Activated CD8-positive, alpha-beta memory T cell treated with anti-CD3 and anti-CD28 coated beads, Interleukin-2, amount 50 U/mL, for 48 hours (primary cell): Measurements from ENCODE around the gene UBE2L3.
"Not testable (repeated sequence)": the region's sequence is repeated elsewhere in the genome, so short reads cannot be mapped to it uniquely, and the experiment has no call there.

Source experiments
- DNase-seq: peaks from one replicate; pipeline ENCODE4 v3.0.0-alpha.2; 2020

Gene UBE2L3

GRCh38 chr22:21605887-21606564 is 38.5 kb downstream of the UBE2L3 start:
- DNase-seq: no peak

GRCh38 chr22:21606775-21607174 is 39.3 kb downstream of the UBE2L3 start:
- no peak for DNase-seq

DNA sequence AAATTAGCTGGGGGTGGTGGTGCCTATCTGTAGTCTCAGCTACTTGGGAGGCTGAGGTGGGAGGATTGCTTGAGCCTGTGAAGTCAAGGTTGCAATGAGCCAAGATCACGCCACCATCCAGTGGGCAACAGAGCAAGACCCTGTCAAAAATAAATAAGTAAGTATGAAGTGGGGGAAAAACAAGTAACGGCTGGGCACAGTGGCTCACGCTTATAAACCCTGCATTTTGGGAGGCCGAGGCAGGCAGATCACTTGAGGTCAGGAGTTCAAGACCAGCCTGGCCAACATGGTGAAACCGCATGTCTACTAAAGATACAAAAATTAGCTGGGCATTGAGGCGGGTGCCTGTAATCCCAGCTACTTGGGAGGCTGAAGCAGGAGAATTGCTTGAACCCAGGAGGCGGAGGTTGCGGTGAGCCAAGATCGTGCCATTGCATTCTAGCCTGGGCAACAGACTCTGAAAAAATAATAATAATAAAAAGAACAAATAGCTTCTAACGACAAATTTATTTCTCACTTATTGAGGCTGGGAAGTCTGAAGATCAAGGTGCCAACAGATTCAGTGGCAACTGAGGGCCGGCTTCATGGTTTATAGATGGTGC is 42.1 kb downstream of the UBE2L3 start:
- not testable (repeated sequence) for DNase-seq

GRCh38 chr22:21611210-21611977 is 43.9 kb downstream of the UBE2L3 start:
- no peak for DNase-seq

DNA sequence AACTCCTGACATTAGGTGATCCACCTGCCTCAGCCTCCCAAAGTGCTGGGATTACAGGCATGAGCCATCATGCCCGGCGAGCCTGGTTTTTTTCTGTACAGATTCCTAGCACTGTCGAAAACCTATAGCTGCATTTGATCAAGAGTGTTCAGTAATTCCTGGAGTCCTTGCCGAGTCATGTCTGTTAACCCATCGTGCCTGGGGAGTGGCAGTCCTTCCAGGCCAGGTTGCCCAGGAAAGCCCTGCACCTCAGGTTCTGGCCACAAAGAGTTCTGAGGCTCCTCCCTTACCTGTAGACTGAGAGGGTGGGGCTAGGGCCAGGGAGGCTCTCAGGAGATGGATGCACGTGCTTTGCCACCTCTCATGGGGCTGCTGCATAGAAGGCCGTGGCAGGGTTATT is 45.3 kb downstream of the UBE2L3 start:
- no peak for DNase-seq

DNA sequence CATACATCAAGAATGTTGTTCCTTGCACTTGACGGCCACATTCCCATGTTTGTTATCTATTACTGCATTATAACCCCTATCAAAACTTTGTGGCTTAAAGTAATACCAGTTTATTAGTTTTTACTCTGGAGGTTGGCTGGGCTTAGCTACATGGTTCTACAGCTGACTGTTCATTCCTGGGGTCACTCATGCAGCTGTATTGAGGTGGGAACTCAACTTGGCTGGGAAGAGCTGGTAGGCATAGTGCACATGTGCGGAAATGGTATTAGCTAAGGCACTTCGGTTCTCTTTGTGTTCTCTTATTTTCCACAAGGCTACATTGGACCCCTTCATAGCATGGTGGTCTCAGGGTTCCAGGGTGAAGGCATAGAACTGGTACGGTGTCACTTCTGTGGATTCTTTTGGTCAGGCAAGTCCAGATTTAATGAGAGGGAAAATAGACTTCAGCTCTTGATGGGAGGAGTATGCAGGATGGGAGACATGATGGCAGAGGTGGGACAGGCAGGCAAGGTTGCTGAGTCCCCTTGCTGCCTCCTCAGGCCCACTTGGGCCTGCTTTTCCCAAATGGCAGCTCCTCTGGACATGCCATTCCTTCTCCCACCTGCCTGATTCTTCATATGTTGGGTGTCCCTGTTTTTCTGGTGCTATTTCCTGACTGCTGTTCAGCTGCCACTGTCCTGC is 46.2 kb downstream of the UBE2L3 start:
- no peak for DNase-seq

- DNase-seq: no peak
Observed at GRCh38 chr22:21615731-21616130, 48.2 kb downstream of the UBE2L3 start.

DNA sequence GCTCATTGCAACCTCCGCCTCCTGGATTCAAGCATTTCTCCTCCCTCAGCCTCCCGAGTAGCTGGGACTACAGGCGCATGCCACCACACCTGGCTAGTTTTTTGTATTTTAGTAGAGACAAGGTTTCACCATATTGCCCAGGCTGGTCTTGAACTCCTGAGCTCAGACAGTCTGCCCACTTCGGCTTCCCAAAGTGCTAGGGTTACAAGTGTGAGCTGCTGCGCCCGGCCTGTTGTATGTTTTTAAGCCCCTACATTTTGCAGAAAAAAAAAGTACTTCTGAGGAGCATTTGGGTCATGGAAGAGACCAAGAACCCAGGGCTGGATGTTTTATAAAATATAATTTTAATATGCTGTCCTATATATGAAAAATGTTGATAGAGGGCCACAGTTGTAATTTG is 49.8 kb downstream of the UBE2L3 start:
- not testable (repeated sequence) for DNase-seq

DNA sequence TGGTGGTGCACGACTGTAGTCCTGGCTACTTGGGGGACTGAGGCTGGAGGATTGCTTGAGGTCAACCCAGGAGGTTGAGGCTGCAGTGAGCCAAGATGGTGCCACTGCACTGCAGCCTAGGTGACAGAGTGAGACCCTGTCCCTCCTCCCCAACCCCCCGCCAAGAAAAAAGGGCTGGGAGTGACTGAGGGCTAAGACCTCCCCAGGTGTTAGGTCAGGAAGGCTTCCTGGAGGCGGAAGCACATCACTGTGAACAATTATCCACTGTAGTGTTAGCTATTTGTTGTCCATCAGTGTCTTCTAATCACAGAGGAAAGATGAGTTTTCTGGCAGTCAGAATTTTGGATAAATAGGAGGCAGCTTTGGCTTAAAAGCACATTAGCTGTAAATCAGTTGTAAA is 53.5 kb downstream of the UBE2L3 start:
- no peak for DNase-seq

DNA sequence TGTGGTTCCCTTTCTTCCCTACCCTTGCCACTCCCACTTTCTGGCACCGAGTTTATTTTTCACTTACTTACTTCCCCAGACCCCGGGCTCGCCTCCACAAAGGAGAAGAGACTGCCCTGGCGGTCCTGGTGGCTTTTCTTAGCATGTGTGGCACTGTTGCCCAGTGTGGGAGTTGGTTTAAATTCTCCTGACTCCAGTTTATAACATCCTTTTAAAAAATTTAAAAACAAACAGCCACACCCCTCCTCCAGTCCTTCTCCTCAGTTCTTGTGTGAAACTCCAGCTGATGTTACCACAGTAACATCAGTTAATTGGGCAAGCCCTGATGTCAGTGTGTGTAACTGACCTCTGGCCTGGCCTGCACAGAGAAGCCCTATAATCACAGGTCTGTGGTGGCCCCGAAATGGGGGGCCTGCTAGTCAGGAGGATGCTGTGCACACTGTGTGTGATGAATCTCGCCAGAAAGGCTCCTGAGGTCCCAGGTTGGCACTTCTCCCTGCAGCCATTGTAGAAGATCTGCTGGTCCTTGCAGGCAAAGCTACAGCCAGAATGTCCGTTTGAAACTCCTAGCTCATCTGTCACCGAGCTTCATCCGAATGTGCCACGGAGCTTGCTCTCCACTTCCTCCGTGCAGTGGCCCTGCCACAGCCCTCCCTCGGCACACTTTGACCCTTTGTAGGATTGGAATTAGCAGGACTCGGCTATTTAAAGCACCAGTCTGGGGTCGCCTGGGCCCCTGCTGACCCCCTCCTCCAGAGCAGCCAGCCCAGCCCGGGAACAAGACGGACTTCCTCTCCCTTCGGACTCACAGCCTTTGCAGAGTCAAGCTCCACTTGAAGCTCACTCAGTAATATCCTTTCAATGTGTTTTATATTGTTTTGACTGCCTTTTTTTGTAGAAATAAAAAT is 54.8 kb downstream of the UBE2L3 start:
- DNase-seq: no peak

DNA sequence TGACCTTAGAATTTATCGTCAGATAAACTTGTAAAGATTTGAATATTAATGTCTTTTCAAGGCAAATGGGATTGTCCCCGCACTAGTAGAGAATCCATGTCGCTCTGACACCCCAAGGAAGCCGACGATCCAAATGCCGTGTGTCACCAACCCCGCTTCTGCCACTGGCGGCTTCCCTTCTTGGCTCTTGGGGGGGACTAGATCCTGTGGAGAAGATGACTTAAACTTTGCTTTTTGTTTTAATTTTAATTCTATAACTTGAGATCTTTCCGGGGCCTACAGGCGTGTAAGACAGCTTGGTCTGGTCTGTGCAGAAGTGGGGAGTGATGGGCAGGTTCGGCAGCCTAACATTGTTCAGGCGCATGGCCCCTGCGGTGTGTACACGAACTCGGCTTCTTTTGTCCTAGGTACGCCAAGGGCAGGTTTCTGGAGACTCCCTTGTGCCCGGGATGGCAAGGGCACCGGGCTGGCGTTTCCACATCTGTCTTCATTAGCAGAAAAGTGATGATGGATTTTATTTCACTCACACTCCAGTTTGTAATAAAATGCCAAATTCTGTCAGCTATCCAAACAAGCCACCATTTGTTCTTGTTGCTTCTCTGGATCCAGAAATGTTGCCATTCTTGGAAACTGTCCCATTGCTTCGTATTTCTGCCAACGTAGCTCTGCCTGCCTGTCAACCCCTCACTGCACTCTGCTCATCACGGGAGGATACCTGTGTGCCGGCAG is 55.6 kb downstream of the UBE2L3 start:
- DNase-seq: no peak

GRCh38 chr22:21623648-21623970 is 56.1 kb downstream of the UBE2L3 start:
- no peak for DNase-seq

GRCh38 chr22:21624120-21624879 is 56.8 kb downstream of the UBE2L3 start:
- DNase-seq: peak; percentile 87

- no peak for DNase-seq
Observed at GRCh38 chr22:21624880-21625791, 57.6 kb downstream of the UBE2L3 start.

GRCh38 chr22:21626073-21626734 is 58.7 kb downstream of the UBE2L3 start:
- DNase-seq: no peak

DNA sequence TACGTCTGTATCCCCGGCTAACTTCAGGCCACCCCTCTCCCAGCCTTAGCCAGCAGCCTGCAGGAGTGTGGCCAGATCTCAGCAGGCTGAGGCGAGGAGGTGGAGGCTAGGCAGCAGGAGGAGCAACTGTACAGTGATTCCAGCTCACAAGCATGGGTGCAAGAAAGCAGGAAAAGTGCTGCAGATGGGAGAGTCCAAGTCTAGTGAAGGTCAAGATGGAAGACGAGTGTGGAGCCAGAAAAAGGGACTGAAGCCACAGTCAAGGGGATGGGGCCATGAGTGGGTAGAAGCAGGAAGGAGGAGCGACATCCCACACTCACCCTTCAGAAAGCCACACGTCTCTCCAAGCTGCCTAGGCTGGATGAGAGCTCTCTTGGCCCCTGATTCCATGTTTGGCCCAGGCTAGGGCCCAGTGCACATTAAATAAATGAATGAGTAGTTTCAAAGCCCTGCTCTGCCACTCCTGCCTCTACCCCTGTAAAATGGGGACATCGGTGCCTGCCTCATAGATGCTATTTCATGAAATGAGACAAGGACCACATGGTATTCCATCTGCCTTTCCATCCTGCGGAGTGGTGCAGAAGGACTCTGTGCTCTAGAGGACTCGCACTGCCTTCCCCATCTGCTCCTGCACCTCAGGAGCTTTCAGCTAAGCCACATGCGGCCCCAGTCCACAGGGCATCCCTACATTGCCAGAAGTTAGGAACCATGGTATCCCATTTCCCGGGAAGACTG is 59.4 kb downstream of the UBE2L3 start:
- DNase-seq: no peak

DNA sequence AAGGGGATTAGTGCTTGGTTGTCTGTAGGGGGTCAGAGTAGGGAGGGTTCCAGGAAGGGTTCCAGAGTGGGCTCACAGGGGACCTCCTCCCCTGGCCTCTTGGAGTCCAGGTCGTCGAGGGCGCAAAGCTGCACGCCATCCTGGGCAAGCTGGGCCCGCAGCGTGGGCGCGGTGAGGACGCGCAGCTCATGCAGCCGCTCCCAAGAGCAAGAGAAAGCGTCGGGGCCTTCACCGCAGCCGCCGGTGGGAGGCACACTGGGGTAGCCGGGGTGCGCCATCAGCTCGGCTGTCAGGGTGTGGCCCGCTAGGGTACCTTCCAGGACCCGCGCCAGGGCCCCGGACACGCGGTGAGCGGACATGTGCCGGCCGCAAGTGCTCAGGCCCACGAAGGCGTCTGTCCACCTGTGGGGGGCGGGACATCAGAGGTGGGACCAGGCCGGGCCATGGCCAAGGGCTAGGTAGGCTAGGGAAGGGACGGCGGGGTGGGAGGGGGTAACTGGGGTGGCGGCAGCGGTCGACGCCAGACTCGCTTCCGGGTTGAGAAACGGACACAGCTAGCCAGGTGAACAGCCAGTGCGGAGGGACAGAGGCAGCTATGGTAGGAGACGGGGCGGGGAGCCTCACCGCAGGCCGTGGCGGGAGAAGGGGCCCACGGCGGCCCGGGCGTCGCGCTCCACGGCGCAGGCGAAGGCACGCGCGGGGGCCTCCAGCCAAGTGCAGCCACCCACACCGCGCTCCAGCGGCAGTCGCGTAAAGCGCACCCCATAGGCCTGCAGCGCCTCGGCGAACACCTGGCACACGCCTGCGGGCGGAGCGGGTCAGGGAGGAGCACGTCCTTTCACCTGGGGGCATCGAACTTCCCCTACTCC is 61.1 kb downstream of the UBE2L3 start:
- no peak for DNase-seq
